IPS-18c (cell line): ENCODE measurements around the gene SLX4.

Experiments
- H3K4me3 ChIP-seq: 2 replicates; pipeline ENCODE4 v1.7.0; 2013; ENCODE audit warnings: low read depth, mild to moderate bottlenecking, low read length, moderate library complexity; ENCODE audit not compliant: insufficient read depth
- H3K9me3 ChIP-seq: one replicate; pipeline ENCODE4 v1.6.1; 2013; ENCODE audit warnings: mild to moderate bottlenecking, low read length, moderate library complexity; ENCODE audit not compliant: control insufficient read depth, insufficient read depth

Gene SLX4

GRCh38 chr16:3643095-3643730 is 31.8 kb upstream of the SLX4 start:
- no peak overlapping the region for H3K4me3 ChIP-seq
- H3K9me3 ChIP-seq, result no peaks in the 10 kb centered on the region

- no peak overlapping the region for H3K4me3 ChIP-seq
- H3K9me3 ChIP-seq, result no peaks in the 10 kb centered on the region
These were observed 31.1 kb upstream of the SLX4 start for GRCh38 chr16:3642397-3643094.

GRCh38 chr16:3641801-3642396 is 30.5 kb upstream of the SLX4 start:
- Histone ChIP-seq H3K4me3 (no peak overlapping the region), H3K9me3 (no peaks in the 10 kb centered on the region)

- no peaks in the 10 kb centered on the region for H3K9me3 ChIP-seq
- no peak overlapping the region for H3K4me3 ChIP-seq
These were observed 29.5 kb upstream of the SLX4 start for GRCh38 chr16:3640632-3641501.

- no peak overlapping the region for H3K4me3 ChIP-seq
- no peaks in the 10 kb centered on the region for H3K9me3 ChIP-seq
These were observed 28.8 kb upstream of the SLX4 start for GRCh38 chr16:3640207-3640606.

- no peak overlapping the region for H3K4me3 ChIP-seq
These were observed 27.7 kb upstream of the SLX4 start for GRCh38 chr16:3638916-3639644.

GRCh38 chr16:3637371-3637923 is 26.0 kb upstream of the SLX4 start:
- H3K4me3 ChIP-seq, result no peak overlapping the region
- H3K9me3 ChIP-seq, result no peaks in the 10 kb centered on the region

More at GRCh38 chr16:3638916-3639644, 27.7 kb upstream of the SLX4 start:
- H3K9me3 ChIP-seq, result no peaks in the 10 kb centered on the region

- Histone ChIP-seq H3K4me3 (no peak overlapping the region), H3K9me3 (no peaks in the 10 kb centered on the region)
These were observed 14.7 kb upstream of the SLX4 start for GRCh38 chr16:3625911-3626732.

GRCh38 chr16:3625331-3625730 is 13.9 kb upstream of the SLX4 start:
- H3K4me3 ChIP-seq, result no peak overlapping the region

GRCh38 chr16:3623642-3624041 is 12.2 kb upstream of the SLX4 start:
- H3K4me3 ChIP-seq, result no peak overlapping the region
- H3K9me3 ChIP-seq, result no peaks in the 10 kb centered on the region

More at GRCh38 chr16:3625331-3625730, 13.9 kb upstream of the SLX4 start:
- no peaks in the 10 kb centered on the region for H3K9me3 ChIP-seq

- Histone ChIP-seq H3K4me3 (no peak overlapping the region), H3K9me3 (no peaks in the 10 kb centered on the region)
These were observed 7.3 kb upstream of the SLX4 start for GRCh38 chr16:3618769-3619141.

- peak overlapping the region; percentile 97 for H3K4me3 ChIP-seq
- H3K9me3 ChIP-seq, result no peaks in the 10 kb centered on the region
These were observed 1.4 kb upstream of the SLX4 start for GRCh38 chr16:3612510-3613466.

- Histone ChIP-seq H3K9me3 (peaks cover 2% of the 10 kb centered on the region), H3K4me3 (peak overlapping the region; percentile 92)
These were observed 684 bp downstream of the SLX4 start for GRCh38 chr16:3610698-3611145.

- Histone ChIP-seq H3K9me3 (peaks cover 2% of the 10 kb centered on the region), H3K4me3 (peak overlapping the region; percentile 92)
These were observed 1.3 kb downstream of the SLX4 start for GRCh38 chr16:3609895-3610697.
